ENCODE results near the gene KLHL6. TPM values are rescaled to one million over a fixed set of nuclear protein-coding genes. Genes with fewer than 3 reads are reported as not detected.
A peak's percentile ranks its signal among the peaks of the same experiment; 100 is the strongest.
"Not testable (repeated sequence)": the region's sequence is repeated elsewhere in the genome, so short reads cannot be mapped to it uniquely, and the experiment has no call there.

The KLHL6 gene
- total RNA-seq, 2 donors from 2014 or later = 16.9 to 19.3 TPM

- ATAC-seq (no peak), DNase-seq (ENCODE audit: low spot score) (no peak)
- Mint-ChIP-seq H3K27me3 (peaks cover 0 to 3% of the 10 kb centered on the region in 2 donors), H3K27ac (no peak overlapping the region), H3K9me3 (no peaks in the 10 kb centered on the region), H3K4me3 (no peak overlapping the region), H3K36me3 (no peaks in the 10 kb centered on the region), H3K4me1 (ENCODE audit: low read depth in 2 of 2) (no peaks in the 10 kb centered on the region)
Observed at GRCh38 chr3:183475016-183475763, 80.3 kb downstream of the KLHL6 start.

- Mint-ChIP-seq H3K9me3 (no peaks in the 10 kb centered on the region), H3K27me3 (peaks cover 0 to 3% of the 10 kb centered on the region in 2 donors), H3K4me1 (ENCODE audit: low read depth in 2 of 2) (peaks cover 4 to 6% of the 10 kb centered on the region in 2 donors), H3K27ac (no peak overlapping the region), H3K36me3 (no peaks in the 10 kb centered on the region), H3K4me3 (no peak overlapping the region)
- DNase-seq (ENCODE audit: low spot score) (no peak), ATAC-seq (no peak)
Observed at GRCh38 chr3:183473969-183474368, 81.5 kb downstream of the KLHL6 start.

- Mint-ChIP-seq H3K27me3 (peaks cover 0 to 6% of the 10 kb centered on the region in 2 donors), H3K9me3 (no peaks in the 10 kb centered on the region), H3K4me1 (ENCODE audit: low read depth in 2 of 2) (peaks cover 4 to 12% of the 10 kb centered on the region in 2 donors), H3K27ac (no peak overlapping the region), H3K4me3 (no peak overlapping the region), H3K36me3 (no peaks in the 10 kb centered on the region)
- ATAC-seq = no peak
- no peak for DNase-seq (ENCODE audit: low spot score)
Observed at GRCh38 chr3:183472155-183472554, 83.4 kb downstream of the KLHL6 start.

- Mint-ChIP-seq H3K4me1 (ENCODE audit: low read depth in 2 of 2) (peaks cover 4 to 12% of the 10 kb centered on the region in 2 donors), H3K4me3 (no peak overlapping the region), H3K36me3 (no peaks in the 10 kb centered on the region), H3K9me3 (no peaks in the 10 kb centered on the region), H3K27me3 (peaks cover 0 to 8% of the 10 kb centered on the region in 2 donors), H3K27ac (no peak overlapping the region)
- ATAC-seq = peak in 1 of 2 donors; percentile 45
- DNase-seq (ENCODE audit: low spot score) = no peak
Observed at GRCh38 chr3:183468424-183468823, 87.1 kb downstream of the KLHL6 start.

GRCh38 chr3:183466575-183466974, 88.9 kb downstream of the KLHL6 start:
- no peak for ATAC-seq
- Mint-ChIP-seq H3K36me3 (no peaks in the 10 kb centered on the region), H3K4me3 (no peak overlapping the region), H3K27ac (no peak overlapping the region), H3K4me1 (ENCODE audit: low read depth in 2 of 2) (peaks cover 4 to 12% of the 10 kb centered on the region in 2 donors), H3K27me3 (peaks cover 0 to 11% of the 10 kb centered on the region in 2 donors), H3K9me3 (no peaks in the 10 kb centered on the region)
- no peak for DNase-seq (ENCODE audit: low spot score)

- H3K4me3 Mint-ChIP-seq; H3K9me3 Mint-ChIP-seq; H3K27ac Mint-ChIP-seq; ATAC-seq; DNase-seq (ENCODE audit: low spot score); H3K36me3 Mint-ChIP-seq: not testable (repeated sequence)
- peaks cover 0 to 11% of the 10 kb centered on the region in 2 donors for H3K27me3 Mint-ChIP-seq
- peaks cover 4 to 12% of the 10 kb centered on the region in 2 donors for H3K4me1 Mint-ChIP-seq (ENCODE audit: low read depth in 2 of 2)
Observed at GRCh38 chr3:183465710-183466109, 89.8 kb downstream of the KLHL6 start.

- ATAC-seq (no peak), DNase-seq (ENCODE audit: low spot score) (no peak)
- Mint-ChIP-seq H3K36me3 (no peaks in the 10 kb centered on the region), H3K27ac (no peak overlapping the region), H3K4me1 (ENCODE audit: low read depth in 2 of 2) (peaks cover 4 to 11% of the 10 kb centered on the region in 2 donors), H3K9me3 (no peaks in the 10 kb centered on the region), H3K27me3 (peaks cover 0 to 11% of the 10 kb centered on the region in 2 donors), H3K4me3 (no peak overlapping the region)
Observed at GRCh38 chr3:183464480-183464879, 91.0 kb downstream of the KLHL6 start.

- ATAC-seq (no peak), DNase-seq (ENCODE audit: low spot score) (no peak)
- no peak overlapping the region for H3K4me3 Mint-ChIP-seq
- peaks cover 0 to 8% of the 10 kb centered on the region in 2 donors for H3K27me3 Mint-ChIP-seq
- H3K9me3 Mint-ChIP-seq = no peaks in the 10 kb centered on the region
- H3K27ac Mint-ChIP-seq = no peak overlapping the region
- H3K4me1 Mint-ChIP-seq (ENCODE audit: low read depth in 2 of 2) = no peaks in the 10 kb centered on the region
- no peaks in the 10 kb centered on the region for H3K36me3 Mint-ChIP-seq
Observed at GRCh38 chr3:183460081-183461055, 95.1 kb downstream of the KLHL6 start.

GRCh38 chr3:183455089-183455488, 100.4 kb downstream of the KLHL6 start:
- no peaks in the 10 kb centered on the region for H3K4me1 Mint-ChIP-seq (ENCODE audit: low read depth in 2 of 2)
- DNase-seq (ENCODE audit: low spot score) (no peak), ATAC-seq (no peak)
- no peak overlapping the region for H3K27ac Mint-ChIP-seq
- peaks cover 7% of the 10 kb centered on the region for H3K36me3 Mint-ChIP-seq
- no peaks in the 10 kb centered on the region for H3K27me3 Mint-ChIP-seq
- no peaks in the 10 kb centered on the region for H3K9me3 Mint-ChIP-seq
- no peak overlapping the region for H3K4me3 Mint-ChIP-seq

- H3K9me3 Mint-ChIP-seq = no peaks in the 10 kb centered on the region
- DNase-seq (ENCODE audit: low spot score) (no peak), ATAC-seq (no peak)
- H3K4me1 Mint-ChIP-seq (ENCODE audit: low read depth in 2 of 2) = peaks cover 2 to 4% of the 10 kb centered on the region in 2 donors
- H3K4me3 Mint-ChIP-seq = no peak overlapping the region
- no peak overlapping the region for H3K27ac Mint-ChIP-seq
- H3K36me3 Mint-ChIP-seq = peaks cover 7% of the 10 kb centered on the region
- no peaks in the 10 kb centered on the region for H3K27me3 Mint-ChIP-seq
Observed at GRCh38 chr3:183454064-183454463, 101.4 kb downstream of the KLHL6 start.

GRCh38 chr3:183449791-183450190, 105.7 kb downstream of the KLHL6 start:
- DNase-seq (ENCODE audit: low spot score) (no peak), ATAC-seq (no peak)
- Mint-ChIP-seq H3K4me3 (no peak overlapping the region), H3K27ac (no peak overlapping the region), H3K36me3 (peaks cover 1% of the 10 kb centered on the region), H3K9me3 (no peaks in the 10 kb centered on the region), H3K4me1 (ENCODE audit: low read depth in 2 of 2) (peaks cover 24 to 25% of the 10 kb centered on the region in 2 donors), H3K27me3 (no peaks in the 10 kb centered on the region)

GRCh38 chr3:183449391-183449790, 106.1 kb downstream of the KLHL6 start:
- DNase-seq (ENCODE audit: low spot score) (no peak), ATAC-seq (no peak)
- Mint-ChIP-seq H3K27me3 (peaks cover 0 to 2% of the 10 kb centered on the region in 2 donors), H3K27ac (no peak overlapping the region), H3K4me1 (ENCODE audit: low read depth in 2 of 2) (peaks cover 24 to 25% of the 10 kb centered on the region in 2 donors), H3K4me3 (no peak overlapping the region), H3K9me3 (no peaks in the 10 kb centered on the region), H3K36me3 (no peaks in the 10 kb centered on the region)

- Mint-ChIP-seq H3K36me3 (peaks cover 5% of the 10 kb centered on the region), H3K9me3 (peaks cover 2% of the 10 kb centered on the region), H3K27me3 (peaks cover 2 to 4% of the 10 kb centered on the region in 2 donors), H3K4me3 (peak overlapping the region; percentile 100), H3K27ac (peak overlapping the region; percentile 82 to 94), H3K4me1 (ENCODE audit: low read depth in 2 of 2) (peaks cover 24 to 25% of the 10 kb centered on the region in 2 donors)
- ATAC-seq = no peak
- DNase-seq (ENCODE audit: low spot score) = no peak
Observed at GRCh38 chr3:183448369-183449128, 107.0 kb downstream of the KLHL6 start.
